Endothelial cell (in vitro differentiated cells): ENCODE measurements around the gene OR1J4. TPM values are rescaled to one million over a fixed set of nuclear protein-coding genes. Genes with fewer than 3 reads are reported as not detected.
"Not testable (repeated sequence)": the region's sequence is repeated elsewhere in the genome, so short reads cannot be mapped to it uniquely, and the experiment has no call there.

ENCODE experiments used
- DNase-seq: peaks from one replicate; pipeline ENCODE4 v3.0.0; 2021; ENCODE audit warnings: low spot score
- H3K27ac Mint-ChIP-seq: one replicate; pipeline ENCODE4 v1.8.0; 2021; ENCODE audit warnings: mixed read lengths, inconsistent platforms; ENCODE audit not compliant: unreplicated experiment
- H3K27me3 Mint-ChIP-seq: one replicate; pipeline ENCODE4 v1.8.0; 2021; ENCODE audit warnings: mild to moderate bottlenecking, moderate library complexity, mixed read lengths, inconsistent platforms; ENCODE audit not compliant: unreplicated experiment
- H3K36me3 Mint-ChIP-seq: one replicate; pipeline ENCODE4 v1.8.0; 2021; ENCODE audit warnings: mild to moderate bottlenecking, low read depth, mixed read lengths, inconsistent platforms; ENCODE audit not compliant: unreplicated experiment
- H3K4me1 Mint-ChIP-seq: one replicate; pipeline ENCODE4 v1.8.0; 2021; ENCODE audit warnings: mild to moderate bottlenecking, mixed read lengths, inconsistent platforms; ENCODE audit not compliant: unreplicated experiment
- H3K4me3 Mint-ChIP-seq: one replicate; pipeline ENCODE4 v1.8.0; 2021; ENCODE audit warnings: mild to moderate bottlenecking, mixed read lengths, inconsistent platforms; ENCODE audit not compliant: unreplicated experiment
- H3K9me3 Mint-ChIP-seq: one replicate; pipeline ENCODE4 v1.8.0; 2021; ENCODE audit warnings: mixed read lengths, inconsistent platforms; ENCODE audit not compliant: unreplicated experiment
- CTCF ChIP-seq: fragments of 200-600 bp; sonication (generic); IDR thresholded peaks from one replicate; pipeline ENCODE4 v1.5.0; 2021; ENCODE audit warnings: antibody characterized with exemption; ENCODE audit not compliant: unreplicated experiment
- total RNA-seq: library from RNA; stranded (reverse); fragmentation: NEBNext Ultra II Directional; extraction: Animal tissue kit (Norgen Biotek cat#: 25700); gene quantifications from one replicate; pipeline ENCODE4 v1.2.1, GENCODE V29; 2021; ENCODE audit not compliant: unreplicated experiment

OR1J4 gene
- total RNA-seq, 1 donor from 2014 or later, result not detected

DNA sequence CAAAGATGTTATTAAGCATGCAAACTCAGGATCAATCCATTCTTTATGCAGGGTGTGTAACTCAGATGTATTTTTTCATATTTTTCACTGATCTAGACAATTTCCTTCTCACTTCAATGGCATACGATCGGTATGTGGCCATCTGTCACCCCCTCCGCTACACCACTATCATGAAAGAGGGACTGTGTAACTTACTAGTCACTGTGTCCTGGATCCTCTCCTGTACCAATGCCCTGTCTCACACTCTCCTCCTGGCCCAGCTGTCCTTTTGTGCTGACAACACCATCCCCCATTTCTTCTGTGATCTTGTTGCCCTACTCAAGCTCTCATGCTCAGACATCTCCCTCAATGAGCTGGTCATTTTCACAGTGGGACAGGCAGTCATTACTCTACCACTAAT lies 435 bp downstream of the OR1J4 start:
- no peak overlapping the region for H3K4me3 Mint-ChIP-seq
- no peak overlapping the region for H3K27ac Mint-ChIP-seq
- H3K4me1 Mint-ChIP-seq, result no peaks in the 10 kb centered on the region
- H3K9me3 Mint-ChIP-seq, result no peaks in the 10 kb centered on the region
- TF ChIP-seq CTCF, result no peak
- DNase-seq, result no peak
- H3K36me3 Mint-ChIP-seq, result no peaks in the 10 kb centered on the region
- H3K27me3 Mint-ChIP-seq, result peaks cover 3% of the 10 kb centered on the region

DNA sequence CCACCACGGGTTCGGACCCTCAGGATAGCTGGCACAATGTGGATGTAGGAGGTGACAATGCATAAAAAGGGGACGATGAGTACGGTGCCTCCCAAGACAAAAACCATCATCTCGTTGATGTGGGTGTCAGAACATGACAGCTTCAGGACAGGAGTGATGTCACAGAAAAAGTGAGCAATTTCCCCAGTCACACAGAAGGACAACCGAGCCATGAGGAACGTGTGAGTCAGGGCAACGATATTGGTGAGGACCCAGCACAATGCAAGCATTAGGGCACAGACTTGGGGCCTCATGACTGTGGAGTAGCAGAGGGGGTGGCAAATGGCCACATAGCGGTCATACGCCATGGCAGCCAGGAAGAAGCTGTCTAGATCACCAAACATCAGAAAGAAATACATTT lies 7.7 kb downstream of the OR1J4 start:
- TF ChIP-seq CTCF, result no peak
- Mint-ChIP-seq H3K4me3 (no peak overlapping the region), H3K4me1 (no peaks in the 10 kb centered on the region), H3K27ac (no peak overlapping the region), H3K9me3 (peaks cover 11% of the 10 kb centered on the region), H3K36me3 (no peaks in the 10 kb centered on the region), H3K27me3 (peaks cover 8% of the 10 kb centered on the region)
- DNase-seq, result no peak

DNA sequence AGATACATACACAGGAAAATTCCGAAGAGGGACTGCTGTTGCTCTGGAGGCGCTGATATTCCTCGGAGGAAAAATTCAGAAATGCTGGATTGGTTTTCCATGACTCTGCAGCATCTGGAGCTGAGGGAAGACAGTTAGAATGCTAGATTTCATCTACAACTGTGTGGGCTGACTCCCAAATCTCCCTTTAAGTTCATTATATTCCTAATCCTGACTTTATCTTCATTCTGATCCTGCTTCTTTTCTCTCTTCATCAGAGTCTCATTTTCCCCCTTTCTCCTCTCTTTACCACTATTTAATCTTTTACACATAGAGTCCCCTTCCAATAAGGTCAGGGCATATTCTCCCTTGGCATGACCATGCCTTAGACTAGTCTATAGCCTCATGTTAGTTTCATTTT lies 8.3 kb downstream of the OR1J4 start, which contains the start of gene OR1N1:
Gene OR1N1, minus strand, starts transcription at position 101 of the 400 bp plus-strand sequence. Its CDS starts 0 bp downstream, at position 101.
- no peak within 1 kb of the TSS for H3K27ac Mint-ChIP-seq

DNA sequence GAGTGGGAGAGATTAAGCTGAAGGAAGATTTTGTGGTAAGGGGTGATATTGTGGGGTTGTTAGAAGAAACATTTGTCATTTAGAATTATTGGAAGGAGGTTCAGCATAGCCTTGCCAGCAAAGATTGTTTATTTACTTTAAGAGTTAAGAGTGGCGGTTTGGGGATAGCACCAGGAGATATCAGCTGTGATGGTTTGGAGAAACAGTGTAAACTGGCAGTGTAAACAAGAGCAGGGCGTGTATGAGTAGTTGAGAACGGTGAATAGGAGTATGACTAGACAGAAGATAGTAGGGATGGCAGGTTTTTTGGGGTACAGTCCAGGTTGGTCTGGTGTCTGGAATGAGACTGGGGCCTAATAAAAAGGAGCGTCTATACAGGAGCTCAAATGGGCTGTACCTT lies 12.2 kb downstream of the OR1J4 start:
- not testable (repeated sequence) for H3K36me3 Mint-ChIP-seq, H3K27ac Mint-ChIP-seq, H3K27me3 Mint-ChIP-seq, DNase-seq, H3K4me3 Mint-ChIP-seq, H3K4me1 Mint-ChIP-seq
- peaks cover 20% of the 10 kb centered on the region for H3K9me3 Mint-ChIP-seq

More for the DNA sequence above, 8.3 kb downstream of the OR1J4 start, which contains the start of gene OR1N1:
- Mint-ChIP-seq H3K4me1 (no peaks in the 10 kb centered on the region), H3K4me3 (no peak within 1 kb of the TSS), H3K9me3 (peaks cover 11% of the 10 kb centered on the region), H3K27me3 (peaks cover 8% of the 10 kb centered on the region), H3K36me3 (no peaks in the 10 kb centered on the region)
- no peak for TF ChIP-seq CTCF
- DNase-seq, result no peak

GRCh38 chr9:122536134-122536533 lies 17.2 kb downstream of the OR1J4 start:
- TF ChIP-seq CTCF, result no peak
- Mint-ChIP-seq H3K36me3 (peaks cover 10% of the 10 kb centered on the region), H3K27ac (no peak overlapping the region), H3K9me3 (peaks cover 16% of the 10 kb centered on the region), H3K4me1 (no peaks in the 10 kb centered on the region), H3K4me3 (no peak overlapping the region), H3K27me3 (peaks cover 3% of the 10 kb centered on the region)
- no peak for DNase-seq

GRCh38 chr9:122537066-122537465 lies 18.1 kb downstream of the OR1J4 start:
- H3K36me3 Mint-ChIP-seq, H3K4me3 Mint-ChIP-seq, H3K27ac Mint-ChIP-seq, H3K4me1 Mint-ChIP-seq, H3K27me3 Mint-ChIP-seq, DNase-seq: not testable (repeated sequence)
- peaks cover 14% of the 10 kb centered on the region for H3K9me3 Mint-ChIP-seq
